Measurements from ENCODE around the gene PARVB.

The PARVB gene

GRCh38 chr22:44193535-44193891, 169.4 kb downstream of the PARVB start:
- no peak for DNase-seq (ENCODE audit: low read depth)
- H3K4me3 ChIP-seq (ENCODE audit: low read depth, low read length), result no peak overlapping the region
- TF ChIP-seq MAX (IDR thresholded peaks at IDR 0.05; ENCODE audit: low read depth, low read length) (no peak), CTCF (IDR thresholded peaks at IDR 0.05; ENCODE audit: low read depth, low read length) (no peak)

- DNase-seq (ENCODE audit: low read depth), result no peak
- no peak overlapping the region for H3K4me3 ChIP-seq (ENCODE audit: low read depth, low read length)
- TF ChIP-seq MYC (IDR thresholded peaks at IDR 0.05; ENCODE audit: low read depth, low read length) (no peak), MAX (IDR thresholded peaks at IDR 0.05; ENCODE audit: low read depth, low read length) (no peak)
Measured at GRCh38 chr22:44194569-44194968, 170.5 kb downstream of the PARVB start.

GRCh38 chr22:44195189-44195871, 171.2 kb downstream of the PARVB start:
- no peak overlapping the region for H3K4me3 ChIP-seq (ENCODE audit: low read depth, low read length)
- TF ChIP-seq MYC (IDR thresholded peaks at IDR 0.05; ENCODE audit: low read depth, low read length), result no peak
- no peak for TF ChIP-seq CTCF (IDR thresholded peaks at IDR 0.05; ENCODE audit: low read depth, low read length)
- no peak for TF ChIP-seq MAX (IDR thresholded peaks at IDR 0.05; ENCODE audit: low read depth, low read length)
- no peak for TF ChIP-seq POLR2A (IDR thresholded peaks at IDR 0.05; ENCODE audit: extremely low read depth, insufficient read length)
- no peak for DNase-seq (ENCODE audit: low read depth)

- DNase-seq (ENCODE audit: low read depth), result no peak
- no peak overlapping the region for H3K4me3 ChIP-seq (ENCODE audit: low read depth, low read length)
- TF ChIP-seq MYC (IDR thresholded peaks at IDR 0.05; ENCODE audit: low read depth, low read length) (no peak), CTCF (IDR thresholded peaks at IDR 0.05; ENCODE audit: low read depth, low read length) (no peak), MAX (IDR thresholded peaks at IDR 0.05; ENCODE audit: low read depth, low read length) (no peak), POLR2A (IDR thresholded peaks at IDR 0.05; ENCODE audit: extremely low read depth, insufficient read length) (no peak)
Measured at GRCh38 chr22:44196241-44196640, 172.1 kb downstream of the PARVB start.

- DNase-seq (ENCODE audit: low read depth), result no peak
- no peak overlapping the region for H3K4me3 ChIP-seq (ENCODE audit: low read depth, low read length)
- TF ChIP-seq MAX (IDR thresholded peaks at IDR 0.05; ENCODE audit: low read depth, low read length) (no peak), POLR2A (IDR thresholded peaks at IDR 0.05; ENCODE audit: extremely low read depth, insufficient read length) (no peak), MYC (IDR thresholded peaks at IDR 0.05; ENCODE audit: low read depth, low read length) (no peak), CTCF (IDR thresholded peaks at IDR 0.05; ENCODE audit: low read depth, low read length) (no peak)
Measured at GRCh38 chr22:44196731-44197131, 172.6 kb downstream of the PARVB start.

GRCh38 chr22:44197271-44197670, 173.2 kb downstream of the PARVB start:
- H3K4me3 ChIP-seq (ENCODE audit: low read depth, low read length), result no peak overlapping the region
- no peak for DNase-seq (ENCODE audit: low read depth)
- TF ChIP-seq MAX (IDR thresholded peaks at IDR 0.05; ENCODE audit: low read depth, low read length) (no peak), CTCF (IDR thresholded peaks at IDR 0.05; ENCODE audit: low read depth, low read length) (no peak), POLR2A (IDR thresholded peaks at IDR 0.05; ENCODE audit: extremely low read depth, insufficient read length) (no peak), MYC (IDR thresholded peaks at IDR 0.05; ENCODE audit: low read depth, low read length) (no peak)
